ENCODE data around the gene TMEM25. TPM values are rescaled to one million over a fixed set of nuclear protein-coding genes. Genes with fewer than 3 reads are reported as not detected.
A peak's percentile ranks its signal among the peaks of the same experiment; 100 is the strongest.
"Not testable (repeated sequence)": the region's sequence is repeated elsewhere in the genome, so short reads cannot be mapped to it uniquely, and the experiment has no call there.

TMEM25 gene
- total RNA-seq (16.4 and 21.3 TPM in 2 replicates), polyA plus RNA-seq (12.6 and 15.6 TPM in 2 replicates), polyA minus RNA-seq (ENCODE audit: low replicate concordance) (31.4 and 41.9 TPM in 2 replicates)
- 11.2 and 12.1 TPM in 2 replicates for polyA plus RNA-seq (2012)

GRCh38 chr11:118530683-118531596 lies at the start of gene TMEM25:
Gene TMEM25, plus strand, starts transcription at chr11:118531192. Its CDS starts 610 bp downstream, at chr11:118531802.
- Histone ChIP-seq H3K4me2 (ENCODE audit: extremely low read depth, insufficient read depth, low read length) (peak within 1 kb of the TSS; percentile 92), H3K79me2 (ENCODE audit: control insufficient read depth, insufficient read depth, low read length) (no peaks in the 10 kb centered on the region), H3K4me1 (ENCODE audit: control insufficient read depth, extremely low read depth, insufficient read depth, low read length) (peaks cover 3% of the 10 kb centered on the region), H4K20me1 (ENCODE audit: control insufficient read depth, extremely low read depth, insufficient read depth, low read length) (no peaks in the 10 kb centered on the region), H3K4me3 (replicated peaks in 1 of 4; ENCODE audit: control extremely low read depth in 1 of 4, insufficient read depth in 1 of 4, low read depth in 3 of 4, low read length in 4 of 4) (peak within 1 kb of the TSS; percentile 64 to 87 (median 71)), H3K27ac (ENCODE audit: insufficient read depth, low read length) (no peak within 1 kb of the TSS), H3K27me3 (ENCODE audit: control insufficient read depth, insufficient read depth, low read length) (no peaks in the 10 kb centered on the region), H3K36me3 (ENCODE audit: control insufficient read depth, insufficient read depth, low read length) (no peaks in the 10 kb centered on the region), H3K9ac (ENCODE audit: insufficient read depth, low read length) (peak within 1 kb of the TSS; percentile 55), H2AFZ (ENCODE audit: low read length) (peak within 1 kb of the TSS; percentile 85), H3K9me3 (ENCODE audit: control insufficient read depth, insufficient read depth, low read depth, low read length) (no peaks in the 10 kb centered on the region)
- TF ChIP-seq EZH2 (IDR thresholded peaks at IDR 0.05; ENCODE audit: low read length, missing control alignments) (no peak), CTCF (conservative IDR thresholded peaks at IDR 0.05 in 1 of 2, IDR thresholded peaks at IDR 0.05 in 1 of 2; ENCODE audit: low read depth in 1 of 2, low read length in 2 of 2) (no peak)
- DNase-seq (ENCODE audit: low read depth in 2 of 2) = peak; percentile 42 to 66

- H3K36me3 ChIP-seq (ENCODE audit: control insufficient read depth, insufficient read depth, low read length) = peaks cover 21% of the 10 kb centered on the region
These were observed 49.8 kb upstream of the TMEM25 start for GRCh38 chr11:118481238-118481637.

GRCh38 chr11:118484405-118484804 lies 46.6 kb upstream of the TMEM25 start:
- H2AFZ ChIP-seq (ENCODE audit: low read length) = no peak overlapping the region
- DNase-seq (ENCODE audit: low read depth in 2 of 2) = no peak
- no peaks in the 10 kb centered on the region for H3K9me3 ChIP-seq (ENCODE audit: control insufficient read depth, insufficient read depth, low read depth, low read length)
- no peak overlapping the region for H3K27ac ChIP-seq (ENCODE audit: insufficient read depth, low read length)
- H3K79me2 ChIP-seq (ENCODE audit: control insufficient read depth, insufficient read depth, low read length) = no peaks in the 10 kb centered on the region
- no peak overlapping the region for H3K4me3 ChIP-seq (replicated peaks in 1 of 4; ENCODE audit: control extremely low read depth in 1 of 4, insufficient read depth in 1 of 4, low read depth in 3 of 4, low read length in 4 of 4)
- H3K4me1 ChIP-seq (ENCODE audit: control insufficient read depth, extremely low read depth, insufficient read depth, low read length) = no peaks in the 10 kb centered on the region
- H3K4me2 ChIP-seq (ENCODE audit: extremely low read depth, insufficient read depth, low read length) = no peak overlapping the region
- H3K9ac ChIP-seq (ENCODE audit: insufficient read depth, low read length) = no peak overlapping the region
- TF ChIP-seq EZH2 (IDR thresholded peaks at IDR 0.05; ENCODE audit: low read length, missing control alignments) = no peak
- TF ChIP-seq CTCF (conservative IDR thresholded peaks at IDR 0.05 in 1 of 2, IDR thresholded peaks at IDR 0.05 in 1 of 2; ENCODE audit: low read depth in 1 of 2, low read length in 2 of 2) = no peak
- peaks cover 13% of the 10 kb centered on the region for H3K36me3 ChIP-seq (ENCODE audit: control insufficient read depth, insufficient read depth, low read length)
- H4K20me1 ChIP-seq (ENCODE audit: control insufficient read depth, extremely low read depth, insufficient read depth, low read length) = no peaks in the 10 kb centered on the region
- no peaks in the 10 kb centered on the region for H3K27me3 ChIP-seq (ENCODE audit: control insufficient read depth, insufficient read depth, low read length)

More at GRCh38 chr11:118481238-118481637, 49.8 kb upstream of the TMEM25 start:
- H3K27me3 ChIP-seq (ENCODE audit: control insufficient read depth, insufficient read depth, low read length); H3K79me2 ChIP-seq (ENCODE audit: control insufficient read depth, insufficient read depth, low read length); DNase-seq (ENCODE audit: low read depth in 2 of 2); H3K9me3 ChIP-seq (ENCODE audit: control insufficient read depth, insufficient read depth, low read depth, low read length); H3K4me1 ChIP-seq (ENCODE audit: control insufficient read depth, extremely low read depth, insufficient read depth, low read length); H3K4me2 ChIP-seq (ENCODE audit: extremely low read depth, insufficient read depth, low read length); H3K27ac ChIP-seq (ENCODE audit: insufficient read depth, low read length); H4K20me1 ChIP-seq (ENCODE audit: control insufficient read depth, extremely low read depth, insufficient read depth, low read length); H3K4me3 ChIP-seq (replicated peaks in 1 of 4; ENCODE audit: control extremely low read depth in 1 of 4, insufficient read depth in 1 of 4, low read depth in 3 of 4, low read length in 4 of 4); H2AFZ ChIP-seq (ENCODE audit: low read length); H3K9ac ChIP-seq (ENCODE audit: insufficient read depth, low read length): not testable (repeated sequence)
